Neutrophil (primary cell): ENCODE data around the gene ZNHIT6.

ENCODE experiments used
- H3K27ac ChIP-seq: fragments of 200-600 bp; sonication (generic); 2 replicates; pipeline ENCODE4 v1.5.1; 2016; ENCODE audit warnings: mild to moderate bottlenecking, moderate library complexity
- H3K27me3 ChIP-seq: fragments of 200-600 bp; sonication (generic); 2 replicates; pipeline ENCODE4 v1.6.0; 2016; ENCODE audit warnings: mild to moderate bottlenecking
- H3K36me3 ChIP-seq: fragments of 200-600 bp; sonication (generic); 2 replicates; pipeline ENCODE4 v1.5.1; 2017
- H3K4me1 ChIP-seq, 2 experiments: fragments of 200-600 bp in 1 of 2; sonication (generic) in 1 of 2; 1 replicate in 1 of 2; 2 replicates in 1 of 2; pipeline versions ENCODE4 v1.5.1 to v1.6.1; 2013 to 2016; ENCODE audit warnings: low read depth in 1 of 2, low read length in 1 of 2, mild to moderate bottlenecking in 1 of 2, moderate library complexity in 1 of 2; ENCODE audit not compliant: control insufficient read depth in 1 of 2, insufficient read depth in 1 of 2
- H3K4me3 ChIP-seq, 2 experiments: fragments of 200-600 bp in 1 of 2; sonication (generic) in 1 of 2; 1 replicate in 1 of 2; 2 replicates in 1 of 2; pipeline ENCODE4 v1.5.1; 2013 to 2016; ENCODE audit warnings: low read depth in 1 of 2, low read length in 1 of 2, mild to moderate bottlenecking in 1 of 2, moderate library complexity in 1 of 2
- H3K9me3 ChIP-seq: fragments of 200-600 bp; sonication (generic); 2 replicates; pipeline ENCODE4 v1.5.1; 2016
- CTCF ChIP-seq: fragments of 200-600 bp; sonication (generic); IDR thresholded peaks from 2 replicates; pipeline ENCODE4 v1.5.1; 2016; ENCODE audit warnings: antibody characterized with exemption

ZNHIT6 gene

DNA sequence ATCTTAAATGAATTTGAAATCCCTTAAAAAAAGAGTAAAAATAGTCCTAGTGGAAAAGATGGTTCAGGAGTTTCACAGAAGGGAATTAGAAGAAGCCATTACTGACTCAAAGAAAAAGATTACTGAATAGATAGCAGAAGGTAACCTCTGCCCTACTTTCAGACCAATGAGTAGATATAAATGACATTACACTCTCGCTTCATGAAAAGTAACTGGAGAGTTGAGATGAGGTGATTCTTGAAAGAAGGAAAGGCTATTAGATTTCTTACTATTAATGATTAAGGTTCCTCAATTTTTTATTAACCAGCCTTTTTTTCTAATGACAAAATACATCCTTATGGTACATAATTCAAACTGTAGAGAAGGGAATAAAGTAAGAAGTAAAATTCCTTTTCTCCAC, 99.4 kb downstream of the ZNHIT6 start:
- Histone ChIP-seq H3K4me1 (no peaks in the 10 kb centered on the region), H3K27ac (no peak overlapping the region)
- no peak for TF ChIP-seq CTCF

DNA sequence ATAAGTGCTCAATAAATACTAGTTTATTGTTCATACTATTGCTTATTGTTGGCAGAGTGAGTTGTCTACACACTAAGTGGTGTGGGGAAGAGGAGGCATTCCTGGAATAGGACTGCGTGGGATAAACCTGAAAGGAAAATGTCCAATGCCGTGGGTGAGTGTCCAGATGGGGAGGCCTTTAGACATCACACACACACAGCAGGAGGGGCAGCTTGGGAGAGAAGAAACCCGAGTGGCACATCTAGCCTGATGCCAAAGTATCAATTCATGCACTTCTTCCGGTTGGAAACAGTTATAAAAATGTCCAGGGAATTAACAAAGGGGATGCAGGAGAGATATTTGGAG, 100.3 kb downstream of the ZNHIT6 start:
- no peaks in the 10 kb centered on the region for H3K36me3 ChIP-seq
- H3K4me1 ChIP-seq = no peaks in the 10 kb centered on the region
- no peaks in the 10 kb centered on the region for H3K9me3 ChIP-seq
- TF ChIP-seq CTCF = no peak
- H3K27ac ChIP-seq = no peak overlapping the region
- no peaks in the 10 kb centered on the region for H3K27me3 ChIP-seq
- H3K4me3 ChIP-seq = no peak overlapping the region

More for the DNA sequence above, 99.4 kb downstream of the ZNHIT6 start:
- Histone ChIP-seq H3K27me3 (no peaks in the 10 kb centered on the region), H3K9me3 (no peaks in the 10 kb centered on the region), H3K4me3 (no peak overlapping the region), H3K36me3 (no peaks in the 10 kb centered on the region)

DNA sequence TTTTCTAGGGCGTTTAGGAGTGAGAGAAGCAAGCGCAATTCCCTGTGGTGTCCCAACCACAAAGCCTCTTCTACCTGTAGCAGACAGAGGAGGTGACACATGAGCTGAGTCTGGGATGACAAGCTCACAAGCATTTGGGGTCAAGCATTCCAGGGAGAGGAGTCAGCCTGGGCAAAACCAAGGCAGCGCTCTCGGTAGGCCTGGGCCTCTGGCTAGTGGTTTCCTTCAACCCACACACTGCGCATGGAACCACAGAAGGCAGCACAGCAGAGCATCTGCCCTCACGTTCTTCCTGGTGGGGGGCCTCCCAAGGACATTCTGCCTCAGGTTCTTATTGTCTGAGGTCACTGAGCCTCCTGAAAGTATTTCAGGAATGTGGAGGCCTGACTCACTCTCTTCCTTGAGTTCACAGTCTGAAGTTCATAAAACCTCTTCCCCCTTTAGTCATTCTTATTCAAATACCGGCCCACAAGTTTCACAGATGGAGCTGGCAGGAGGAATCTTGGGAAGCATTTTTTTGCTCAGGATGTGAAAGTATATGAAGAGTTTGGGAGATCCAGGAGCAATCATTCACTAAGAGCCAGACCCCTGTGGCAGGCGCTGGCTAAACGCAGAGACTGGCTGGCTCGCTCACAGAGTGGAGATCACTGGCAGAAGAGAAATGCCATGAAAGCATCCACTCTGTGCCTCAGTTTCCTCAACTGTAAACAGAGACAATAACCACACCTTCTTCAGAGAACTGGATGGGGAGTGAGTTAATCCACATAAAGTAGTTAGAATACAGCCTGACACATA, 100.9 kb downstream of the ZNHIT6 start:
- Histone ChIP-seq H3K36me3 (no peaks in the 10 kb centered on the region), H3K9me3 (no peaks in the 10 kb centered on the region), H3K4me3 (no peak overlapping the region), H3K27ac (no peak overlapping the region), H3K27me3 (no peaks in the 10 kb centered on the region), H3K4me1 (no peaks in the 10 kb centered on the region)
- TF ChIP-seq CTCF = no peak

DNA sequence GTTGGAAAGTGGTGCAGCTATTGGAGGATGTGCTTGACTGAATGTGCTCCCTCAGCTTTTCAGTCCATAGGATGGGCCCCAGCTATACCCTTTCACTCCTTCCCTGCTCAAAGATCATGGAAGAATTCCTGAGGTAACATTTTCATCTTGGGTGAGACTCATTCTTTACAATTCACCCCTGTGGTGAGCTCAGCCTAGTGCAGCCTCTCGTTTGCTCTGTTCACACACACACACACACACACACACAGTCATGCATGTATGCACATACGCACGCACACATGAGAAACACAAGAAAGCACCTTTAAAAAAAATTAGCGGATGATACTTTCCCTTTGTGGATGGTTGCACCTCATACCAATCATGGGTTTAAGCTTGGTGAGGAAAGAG, 101.8 kb downstream of the ZNHIT6 start:
- Histone ChIP-seq H3K4me1 (no peaks in the 10 kb centered on the region), H3K27me3 (no peaks in the 10 kb centered on the region), H3K36me3 (no peaks in the 10 kb centered on the region), H3K4me3 (no peak overlapping the region), H3K9me3 (no peaks in the 10 kb centered on the region), H3K27ac (no peak overlapping the region)
- no peak for TF ChIP-seq CTCF

DNA sequence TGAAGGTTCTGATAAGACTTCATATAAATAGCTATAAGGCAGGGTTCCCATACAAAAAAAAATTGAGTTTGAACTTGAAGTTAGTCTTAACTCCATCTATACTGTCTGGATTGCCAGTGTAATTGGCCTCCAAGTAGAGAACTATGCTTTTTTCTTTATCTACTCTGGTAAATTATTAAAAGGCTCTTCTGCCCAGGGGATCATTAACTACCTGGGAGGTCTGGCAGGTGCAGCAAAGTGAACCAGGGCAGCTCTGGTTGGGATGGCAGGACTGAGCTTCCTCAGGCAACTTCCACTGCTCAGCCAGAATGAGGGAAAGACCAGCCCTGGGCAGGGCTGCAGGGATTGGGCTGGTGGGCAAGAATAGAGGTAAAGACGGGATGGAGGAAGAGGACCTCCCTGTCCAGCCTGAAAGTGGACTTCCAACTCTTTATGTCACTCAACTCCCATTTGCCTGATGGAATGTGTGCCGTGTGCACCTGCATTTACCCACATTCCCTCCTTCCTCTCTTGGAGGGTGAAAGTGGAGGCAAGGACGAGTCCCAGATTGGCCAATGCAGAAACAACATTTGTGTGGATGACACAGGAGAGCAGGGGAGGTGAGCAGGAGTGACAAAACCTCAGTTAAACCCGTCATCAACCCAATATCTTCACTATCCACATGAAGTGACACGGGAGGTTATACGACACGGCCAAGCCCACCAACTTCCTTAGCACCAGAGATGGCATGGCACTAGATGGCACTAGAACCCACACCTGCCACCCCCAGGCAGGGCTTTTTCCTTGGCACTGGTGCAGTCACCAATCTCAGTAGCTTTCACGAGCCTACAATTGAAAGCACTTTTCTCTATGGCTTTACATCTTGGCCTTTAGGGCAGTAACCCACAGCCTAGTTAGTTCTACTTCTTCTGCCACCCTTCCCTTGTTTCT, 102.5 kb downstream of the ZNHIT6 start:
- no peaks in the 10 kb centered on the region for H3K36me3 ChIP-seq
- H3K9me3 ChIP-seq = no peaks in the 10 kb centered on the region
- H3K4me1 ChIP-seq = no peaks in the 10 kb centered on the region
- H3K4me3 ChIP-seq = no peak overlapping the region
- no peak for TF ChIP-seq CTCF
- H3K27ac ChIP-seq = no peak overlapping the region
- H3K27me3 ChIP-seq = no peaks in the 10 kb centered on the region
